LHCN-M2 (cell line): Measurements from ENCODE around the gene AGPAT2. TPM values are rescaled to one million over a fixed set of nuclear protein-coding genes. Genes with fewer than 3 reads are reported as not detected.

ENCODE experiments used
- DNase-seq: peaks from one replicate; pipeline ENCODE4 v3.0.0-alpha.2; 2012; ENCODE audit warnings: low read depth
- total RNA-seq: library from RNA; depleted of rRNA; stranded (reverse); fragments of >200 nt; gene quantifications from 2 replicates; pipeline ENCODE4 v1.2.3, GENCODE V29; 2014; rRNA removed

AGPAT2 gene
- total RNA-seq, 1 experiment from 2014 or later, result 36.2 TPM

GRCh38 chr9:136627703-136628102 lies 59.6 kb downstream of the AGPAT2 start:
- DNase-seq, result no peak

- no peak for DNase-seq
Measured at GRCh38 chr9:136626740-136627642, 60.3 kb downstream of the AGPAT2 start.

- no peak for DNase-seq
Measured at GRCh38 chr9:136626066-136626725, 61.1 kb downstream of the AGPAT2 start.

GRCh38 chr9:136625101-136626065 lies 61.9 kb downstream of the AGPAT2 start:
- DNase-seq, result peak; percentile 45

GRCh38 chr9:136624184-136624951 lies 62.9 kb downstream of the AGPAT2 start:
- DNase-seq, result no peak

GRCh38 chr9:136623842-136624183 lies 63.4 kb downstream of the AGPAT2 start:
- DNase-seq, result no peak

Other genes starting within 250 kb of the AGPAT2 start
- 13.5 and 14.2 TPM in 2 replicates for gene INPP5E, start 247.6 kb downstream of the AGPAT2 start, total RNA-seq
- 25.5 and 28.9 TPM in 2 replicates for gene SEC16A, start 204.4 kb downstream of the AGPAT2 start, total RNA-seq
- 9.1 and 10.8 TPM in 2 replicates for gene NOTCH1, start 141.4 kb downstream of the AGPAT2 start, total RNA-seq
- gene EGFL7, start 24.5 kb downstream of the AGPAT2 start, total RNA-seq, result 7.6 and 8.9 TPM in 2 replicates
- 0.77 TPM in 1 of 2 replicates, not detected in the other for gene DIPK1B, start 25.1 kb upstream of the AGPAT2 start, total RNA-seq
- not detected in 2 replicates for gene LCN10, start 55.5 kb upstream of the AGPAT2 start, total RNA-seq
- not detected in 2 replicates for gene LCN6, start 61.1 kb upstream of the AGPAT2 start, total RNA-seq
- gene LCN8, start 70.8 kb upstream of the AGPAT2 start, total RNA-seq, result not detected in 2 replicates
- not detected in 2 replicates for gene LCN15, start 77.1 kb upstream of the AGPAT2 start, total RNA-seq
- 61.2 and 76.3 TPM in 2 replicates for gene TMEM141, start 103.9 kb upstream of the AGPAT2 start, total RNA-seq
- 1.4 TPM in 1 of 2 replicates, not detected in the other for gene CCDC183, start 108.9 kb upstream of the AGPAT2 start, total RNA-seq
- gene RABL6, start 120.5 kb upstream of the AGPAT2 start, total RNA-seq, result 83.4 and 91.3 TPM in 2 replicates
- 3.1 and 3.6 TPM in 2 replicates for gene AJM1, start 155.0 kb upstream of the AGPAT2 start, total RNA-seq
- gene PHPT1, start 162.0 kb upstream of the AGPAT2 start, total RNA-seq, result 109 and 122 TPM in 2 replicates
- gene MAMDC4, start 164.9 kb upstream of the AGPAT2 start, total RNA-seq, result 3.8 and 7.2 TPM in 2 replicates
- 335 and 349 TPM in 2 replicates for gene EDF1, start 178.9 kb upstream of the AGPAT2 start, total RNA-seq
- 11.7 and 12.6 TPM in 2 replicates for gene TRAF2, start 199.1 kb upstream of the AGPAT2 start, total RNA-seq